OCI-LY7 (cell line): ENCODE data around the gene UBXN11.

Source experiments
- CTCF ChIP-seq: fragments of 200-600 bp; sonication (generic); conservative IDR thresholded peaks from 2 replicates; pipeline ENCODE4 v1.5.1; 2014; ENCODE audit warnings: mild to moderate bottlenecking, antibody characterized with exemption, low read length, moderate library complexity, mixed read lengths
- EZH2phosphoT487 ChIP-seq: fragments of 200-600 bp; sonication (generic); IDR thresholded peaks from 2 replicates; pipeline ENCODE4 v1.6.1; 2018; ENCODE audit warnings: low read depth, borderline replicate concordance, mild to moderate bottlenecking, mixed run types, antibody characterized with exemption, low read length, moderate library complexity, mixed read lengths

GRCh38 chr1:26322042-26322331 lies 15.6 kb upstream of the UBXN11 start:
- TF ChIP-seq CTCF (no peak), EZH2phosphoT487 (no peak)
